ENCODE results near the gene TNS4. TPM values are rescaled to one million over a fixed set of nuclear protein-coding genes. Genes with fewer than 3 reads are reported as not detected.
A peak's percentile ranks its signal among the peaks of the same experiment; 100 is the strongest.

The TNS4 gene
- total RNA-seq, 1 donor from 2014 or later, result 13.1 TPM

DNA sequence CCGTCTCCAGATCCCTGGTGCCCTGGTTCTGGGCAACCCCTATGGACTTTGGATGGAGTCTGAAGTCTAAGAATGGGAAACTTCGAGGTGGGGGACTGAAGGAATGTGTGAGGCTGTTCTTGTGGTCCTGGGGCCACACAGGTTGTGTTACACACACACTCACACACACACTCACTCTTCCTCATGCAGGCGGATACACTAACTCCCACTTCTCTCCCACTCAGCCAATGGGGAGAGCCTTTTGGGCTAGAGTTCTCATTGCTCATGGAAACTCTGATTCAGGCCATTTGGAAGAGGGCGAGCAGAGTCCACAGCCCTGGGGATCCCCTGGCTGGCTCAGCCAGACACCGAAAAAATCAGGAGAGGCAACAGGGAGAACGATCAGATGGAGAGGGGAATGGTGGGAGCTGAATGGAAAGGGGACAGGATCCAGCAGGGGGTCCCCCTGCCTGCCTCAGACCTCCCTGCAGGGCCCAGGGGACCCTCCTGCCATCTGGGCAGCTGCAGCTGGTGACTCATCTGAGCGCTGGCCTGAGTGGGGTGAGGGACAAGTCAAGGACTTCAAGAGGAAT, 49.1 kb downstream of the TNS4 start:
- Mint-ChIP-seq H3K4me3 (peak overlapping the region; percentile 6), H3K27me3 (no peaks in the 10 kb centered on the region), H3K36me3 (ENCODE audit: low read depth) (peaks cover 54% of the 10 kb centered on the region), H3K4me1 (peaks cover 42% of the 10 kb centered on the region), H3K27ac (peak overlapping the region; percentile 92), H3K9me3 (no peaks in the 10 kb centered on the region)
- intact Hi-C loops (cut with micrococcal nuclease), result no loop called here
- DNase-seq, result no peak

DNA sequence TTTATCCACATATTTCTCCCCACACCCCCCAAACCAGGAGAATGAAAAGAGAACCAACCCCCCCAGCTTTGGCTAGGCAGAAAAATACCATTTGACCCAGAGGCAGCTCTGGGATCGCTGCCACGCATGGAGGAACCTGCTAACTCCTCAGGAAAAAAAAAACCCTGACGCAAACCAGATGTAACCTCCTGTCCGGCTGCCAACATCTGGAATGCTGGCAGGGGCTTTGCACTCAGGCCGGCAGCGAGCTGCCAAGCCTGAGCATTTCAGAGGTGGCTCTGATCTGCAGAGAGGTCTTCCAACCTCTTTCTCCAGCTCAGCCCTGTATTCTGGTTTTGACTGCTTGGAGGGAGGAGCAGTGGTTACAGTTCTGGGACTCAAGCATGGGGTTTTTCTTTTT, 50.0 kb downstream of the TNS4 start:
- H3K36me3 Mint-ChIP-seq (ENCODE audit: low read depth), result peaks cover 54% of the 10 kb centered on the region
- no peak overlapping the region for H3K4me3 Mint-ChIP-seq
- no peak overlapping the region for H3K27ac Mint-ChIP-seq
- H3K9me3 Mint-ChIP-seq, result no peaks in the 10 kb centered on the region
- intact Hi-C loops (cut with micrococcal nuclease), result loop anchor here (2.0 kb wide), 1 partner anchor 55 kb away; no protein-coding TSS in a partner anchor
- peaks cover 50% of the 10 kb centered on the region for H3K4me1 Mint-ChIP-seq
- H3K27me3 Mint-ChIP-seq, result no peaks in the 10 kb centered on the region
- DNase-seq, result no peak

DNA sequence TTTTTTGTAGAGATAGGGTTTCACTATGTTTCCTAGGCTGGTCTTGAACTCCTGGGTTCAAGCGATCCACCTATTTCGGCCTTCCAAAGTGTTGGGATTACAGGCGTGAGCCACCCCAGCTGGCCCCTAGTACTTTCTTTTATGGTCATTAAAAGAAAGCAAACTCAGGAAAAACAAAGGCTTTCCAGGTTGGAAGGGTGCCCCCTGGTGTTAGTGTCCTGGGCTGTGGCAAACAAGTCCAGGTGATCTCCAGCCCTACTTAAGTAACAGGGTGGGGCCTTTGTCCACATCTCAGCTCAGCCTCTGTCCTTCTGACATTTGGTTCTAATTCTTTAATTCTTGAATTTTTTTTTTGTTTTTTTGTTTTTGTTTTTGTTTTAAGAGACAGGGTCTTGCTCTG, 51.2 kb downstream of the TNS4 start:
- intact Hi-C loops (cut with micrococcal nuclease), result loop anchor here (1.0 to 2.0 kb wide), 2 partner anchors 53 to 88 kb away; no protein-coding TSS in a partner anchor
- peaks cover 55% of the 10 kb centered on the region for H3K4me1 Mint-ChIP-seq

GRCh38 chr17:40448639-40449261, 52.7 kb downstream of the TNS4 start:
- H3K4me1 Mint-ChIP-seq, result peaks cover 69% of the 10 kb centered on the region
- H3K4me3 Mint-ChIP-seq, result peak overlapping the region; percentile 73
- DNase-seq, result no peak
- intact Hi-C loops (cut with micrococcal nuclease), result no loop called here
- no peaks in the 10 kb centered on the region for H3K27me3 Mint-ChIP-seq
- peaks cover 42% of the 10 kb centered on the region for H3K36me3 Mint-ChIP-seq (ENCODE audit: low read depth)
- H3K9me3 Mint-ChIP-seq, result no peaks in the 10 kb centered on the region
- H3K27ac Mint-ChIP-seq, result peak overlapping the region; percentile 60

More for the DNA sequence above, 51.2 kb downstream of the TNS4 start:
- H3K36me3 Mint-ChIP-seq (ENCODE audit: low read depth), result peaks cover 47% of the 10 kb centered on the region
- H3K27me3 Mint-ChIP-seq, result no peaks in the 10 kb centered on the region
- H3K27ac Mint-ChIP-seq, result peak overlapping the region; percentile 37
- peak; percentile 83 for DNase-seq
- H3K9me3 Mint-ChIP-seq, result no peaks in the 10 kb centered on the region
- H3K4me3 Mint-ChIP-seq, result no peak overlapping the region

DNA sequence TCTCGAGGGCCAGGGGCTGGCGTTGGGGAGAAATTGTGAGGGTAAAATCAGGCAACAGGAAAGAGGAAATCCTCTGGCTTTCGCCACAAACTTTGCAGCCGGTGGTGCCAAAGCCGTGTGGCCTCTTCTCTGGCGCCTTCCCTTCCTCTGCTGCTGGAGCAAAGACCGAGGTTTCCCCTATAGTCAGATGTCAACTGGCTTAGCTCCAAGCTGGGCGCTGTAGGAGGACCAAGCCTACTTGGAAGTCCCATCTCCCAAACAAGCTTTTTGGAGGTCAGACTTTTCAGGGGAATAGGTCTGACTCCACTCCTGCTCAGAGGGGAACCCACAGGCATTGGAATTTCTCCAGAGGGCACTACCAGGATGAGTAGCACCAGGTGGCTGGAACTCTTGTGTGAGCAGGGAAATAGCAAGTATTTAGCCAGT, 53.2 kb downstream of the TNS4 start:
- Mint-ChIP-seq H3K36me3 (ENCODE audit: low read depth) (peaks cover 37% of the 10 kb centered on the region), H3K27ac (peak overlapping the region; percentile 86), H3K27me3 (no peaks in the 10 kb centered on the region), H3K4me1 (peaks cover 65% of the 10 kb centered on the region), H3K9me3 (no peaks in the 10 kb centered on the region), H3K4me3 (peak overlapping the region; percentile 73)
- peak; percentile 76 for DNase-seq
- intact Hi-C loops (cut with micrococcal nuclease), result no loop called here

DNA sequence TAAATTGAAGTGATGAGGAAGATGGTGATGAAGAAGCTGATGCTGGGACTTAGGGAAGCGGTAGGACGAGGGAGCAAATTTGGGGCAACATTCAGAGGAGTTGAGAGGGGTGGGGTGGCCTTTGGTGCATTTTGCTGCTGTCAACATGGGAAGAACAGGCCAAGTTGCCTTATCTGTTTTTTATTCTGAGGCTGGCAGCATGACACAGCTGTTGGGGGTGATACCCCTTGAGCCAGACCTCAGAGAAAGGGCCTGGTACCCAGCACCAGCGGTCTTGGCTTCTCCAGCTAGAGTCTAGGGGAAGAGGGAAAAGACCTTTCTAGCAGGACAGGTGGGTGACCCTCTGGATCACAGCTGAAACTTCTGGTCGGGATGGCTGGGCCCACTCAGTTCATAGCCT, 53.6 kb downstream of the TNS4 start:
- peaks cover 34% of the 10 kb centered on the region for H3K36me3 Mint-ChIP-seq (ENCODE audit: low read depth)
- no peaks in the 10 kb centered on the region for H3K27me3 Mint-ChIP-seq
- H3K4me3 Mint-ChIP-seq, result peak overlapping the region; percentile 73
- H3K27ac Mint-ChIP-seq, result peak overlapping the region; percentile 86
- no peaks in the 10 kb centered on the region for H3K9me3 Mint-ChIP-seq
- H3K4me1 Mint-ChIP-seq, result peaks cover 61% of the 10 kb centered on the region
- no peak for DNase-seq
- intact Hi-C loops (cut with micrococcal nuclease), result no loop called here

DNA sequence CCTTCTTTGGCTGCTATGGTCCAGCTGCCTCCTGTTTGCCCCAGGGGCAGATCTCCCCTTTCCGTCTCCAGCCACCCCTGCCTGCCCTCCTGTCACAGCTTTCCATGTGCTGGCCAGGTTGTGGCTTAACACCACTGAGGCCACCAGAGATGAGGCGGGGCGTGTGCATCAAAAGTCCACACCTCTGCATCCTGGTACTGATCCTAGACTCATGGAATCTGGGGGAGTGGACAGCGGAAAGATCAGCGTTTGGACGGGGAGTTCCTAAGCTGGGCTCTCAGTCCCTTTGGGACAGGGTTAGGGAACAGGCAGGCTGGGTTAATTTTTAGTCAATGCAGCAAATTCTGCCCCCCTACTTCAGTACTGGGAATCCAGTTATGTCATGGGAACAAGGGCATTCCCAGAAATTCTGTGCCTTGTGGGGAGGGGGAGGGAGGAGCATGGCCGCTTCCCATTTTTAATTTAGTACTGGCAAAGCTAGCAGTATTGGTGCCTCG, 54.2 kb downstream of the TNS4 start:
- Mint-ChIP-seq H3K27ac (peak overlapping the region; percentile 59), H3K36me3 (ENCODE audit: low read depth) (peaks cover 28% of the 10 kb centered on the region), H3K4me3 (peak overlapping the region; percentile 73), H3K4me1 (peaks cover 62% of the 10 kb centered on the region), H3K9me3 (no peaks in the 10 kb centered on the region), H3K27me3 (no peaks in the 10 kb centered on the region)
- intact Hi-C loops (cut with micrococcal nuclease), result no loop called here
- DNase-seq, result no peak

GRCh38 chr17:40445751-40446468, 55.5 kb downstream of the TNS4 start:
- Mint-ChIP-seq H3K36me3 (ENCODE audit: low read depth) (peaks cover 24% of the 10 kb centered on the region), H3K27me3 (no peaks in the 10 kb centered on the region), H3K9me3 (no peaks in the 10 kb centered on the region), H3K4me3 (peak overlapping the region; percentile 81), H3K27ac (peak overlapping the region; percentile 89), H3K4me1 (peaks cover 54% of the 10 kb centered on the region)
- DNase-seq, result no peak
- intact Hi-C loops (cut with micrococcal nuclease), result loop anchor here (1.0 to 2.0 kb wide), 6 partner anchors 19 to 114 kb away; partner anchors contain the start of gene TOP2A

DNA sequence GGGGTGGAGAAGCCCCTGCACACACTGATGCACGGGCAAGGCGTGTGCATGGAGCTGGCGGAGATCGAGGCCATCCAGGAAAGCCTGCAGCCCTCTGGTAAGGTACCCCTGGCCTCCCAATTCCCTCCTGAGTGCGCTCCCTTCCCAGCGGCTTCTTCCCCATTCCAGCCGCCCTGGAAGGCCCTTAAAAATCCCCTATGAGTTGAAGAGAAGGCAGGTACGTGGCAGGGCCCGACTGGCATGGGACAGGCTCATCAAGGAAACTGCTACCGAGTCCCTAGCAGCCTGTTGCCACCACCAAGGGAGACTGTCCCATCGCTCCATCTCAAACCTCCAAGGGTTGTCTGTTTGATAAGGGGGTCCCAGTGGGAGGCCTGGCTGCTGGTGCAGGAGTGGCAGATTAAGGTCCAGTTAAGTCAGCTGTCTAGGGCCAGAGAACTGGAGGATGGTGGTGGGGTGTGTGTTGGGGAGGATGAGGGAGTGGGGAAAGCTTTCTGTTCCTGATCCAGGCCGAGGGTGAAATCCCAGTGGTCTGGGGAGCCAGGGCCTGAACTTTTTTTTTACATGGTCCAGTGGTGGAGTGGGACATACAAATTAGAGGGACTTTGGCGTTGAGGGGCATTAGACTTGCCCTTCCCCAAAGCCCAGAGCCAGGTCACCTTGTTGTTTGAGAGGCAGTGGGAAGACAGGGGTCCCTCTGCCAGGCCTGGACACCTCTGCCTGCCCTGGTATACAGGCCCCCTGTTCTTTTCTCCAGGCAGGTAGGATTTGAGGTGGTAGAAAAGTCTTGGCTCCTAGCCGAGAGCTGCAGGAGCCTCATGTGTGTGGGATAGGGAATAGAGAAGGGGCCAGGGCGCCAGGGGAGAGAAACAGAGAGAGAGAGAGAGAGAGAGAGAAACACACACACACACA, 57.2 kb downstream of the TNS4 start:
- DNase-seq, result peak; percentile 79
- peaks cover 20% of the 10 kb centered on the region for H3K36me3 Mint-ChIP-seq (ENCODE audit: low read depth)
- peak overlapping the region; percentile 81 for H3K4me3 Mint-ChIP-seq
- peaks cover 2% of the 10 kb centered on the region for H3K27me3 Mint-ChIP-seq
- peak overlapping the region; percentile 89 for H3K27ac Mint-ChIP-seq
- no peaks in the 10 kb centered on the region for H3K9me3 Mint-ChIP-seq
- intact Hi-C loops (cut with micrococcal nuclease), result loop anchor here (2.0 kb wide), 4 partner anchors 27 to 81 kb away; partner anchors contain the start of gene TOP2A
- H3K4me1 Mint-ChIP-seq, result peaks cover 57% of the 10 kb centered on the region

GRCh38 chr17:40443196-40443987, 58.0 kb downstream of the TNS4 start, which contains the start of gene IGFBP4:
TSS of gene IGFBP4 (plus strand) at chr17:40443450. CDS start at chr17:40443736, 286 bp downstream.
- intact Hi-C loops (cut with micrococcal nuclease), result loop anchor here (2.0 kb wide), 1 partner anchor 45 kb away; no protein-coding TSS in a partner anchor
- Mint-ChIP-seq H3K9me3 (no peaks in the 10 kb centered on the region), H3K4me3 (peak within 1 kb of the TSS; percentile 81), H3K36me3 (ENCODE audit: low read depth) (peaks cover 17% of the 10 kb centered on the region), H3K4me1 (peaks cover 54% of the 10 kb centered on the region), H3K27ac (peak within 1 kb of the TSS; percentile 89), H3K27me3 (peaks cover 2% of the 10 kb centered on the region)
- peak; percentile 93 for DNase-seq

DNA sequence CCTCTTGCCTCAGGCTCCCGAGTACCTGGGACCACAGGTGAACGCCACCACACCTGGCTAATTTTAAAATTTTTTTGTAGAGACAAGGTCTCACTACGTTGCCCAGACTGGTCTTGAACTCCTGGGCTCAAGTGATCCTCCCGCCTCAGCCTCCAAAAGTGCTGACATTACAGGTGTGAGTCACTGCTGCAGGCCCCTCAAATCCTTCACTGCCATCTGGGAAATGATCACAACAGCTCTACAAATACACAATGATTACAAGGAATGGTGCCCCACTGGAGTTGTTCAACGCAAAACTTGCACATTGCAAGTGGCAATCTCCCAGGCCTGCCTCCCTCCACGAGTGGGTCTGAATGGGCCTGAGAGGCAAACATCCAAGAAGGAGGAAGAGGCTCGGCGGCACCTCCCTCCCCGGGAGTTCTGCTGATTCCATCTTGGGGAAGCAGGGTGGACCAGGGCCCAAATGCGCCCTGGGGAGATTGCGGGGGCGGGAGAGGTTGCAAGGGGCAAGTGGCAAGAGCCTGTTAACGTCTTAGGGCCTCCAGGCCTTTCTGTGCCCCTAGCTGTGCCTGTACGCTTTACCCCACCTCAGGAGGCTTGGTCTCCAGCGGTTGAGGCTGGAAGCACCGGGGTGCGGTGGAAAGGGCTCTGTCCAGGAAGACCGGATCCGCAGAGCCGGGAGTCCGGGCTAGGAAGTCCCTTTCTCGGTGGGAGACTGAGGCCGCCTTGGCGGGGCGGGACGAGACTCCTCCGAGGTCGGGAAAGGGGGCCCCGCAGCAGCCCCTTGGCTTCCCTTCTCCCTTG, 58.8 kb downstream of the TNS4 start:
- intact Hi-C loops (cut with micrococcal nuclease), result loop anchor here (2.0 kb wide), 1 partner anchor 44 kb away; no protein-coding TSS in a partner anchor
- no peak for DNase-seq
- H3K27ac Mint-ChIP-seq, result peak overlapping the region; percentile 43
- no peaks in the 10 kb centered on the region for H3K9me3 Mint-ChIP-seq
- H3K36me3 Mint-ChIP-seq (ENCODE audit: low read depth), result peaks cover 15% of the 10 kb centered on the region
- H3K4me3 Mint-ChIP-seq, result peak overlapping the region; percentile 81
- H3K4me1 Mint-ChIP-seq, result peaks cover 50% of the 10 kb centered on the region
- H3K27me3 Mint-ChIP-seq, result peaks cover 2% of the 10 kb centered on the region

DNA sequence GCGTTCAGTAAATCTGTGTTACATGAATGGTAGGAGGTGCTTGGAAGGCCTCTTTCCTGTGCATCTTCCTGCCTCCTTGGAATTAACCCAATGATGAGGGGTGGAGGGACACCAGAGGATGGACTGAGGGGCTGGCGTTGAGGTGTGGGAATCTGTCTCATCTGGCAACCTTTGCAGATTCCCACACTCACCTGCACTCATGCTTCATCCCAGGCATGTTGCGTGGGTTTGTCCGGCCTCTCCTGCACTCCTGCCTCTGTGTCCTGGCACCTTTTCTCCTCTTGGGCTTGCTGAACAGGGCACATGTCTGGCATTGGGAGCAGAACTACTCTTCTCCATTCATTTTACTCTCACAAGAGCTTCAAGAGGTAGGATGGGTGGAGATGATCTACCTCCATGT, 61.3 kb downstream of the TNS4 start:
- no peak overlapping the region for H3K27ac Mint-ChIP-seq
- no peaks in the 10 kb centered on the region for H3K9me3 Mint-ChIP-seq
- intact Hi-C loops (cut with micrococcal nuclease), result no loop called here
- peaks cover 4% of the 10 kb centered on the region for H3K36me3 Mint-ChIP-seq (ENCODE audit: low read depth)
- H3K4me3 Mint-ChIP-seq, result no peak overlapping the region
- H3K4me1 Mint-ChIP-seq, result peaks cover 37% of the 10 kb centered on the region
- H3K27me3 Mint-ChIP-seq, result peaks cover 2% of the 10 kb centered on the region
- DNase-seq, result no peak

Data from activated CD4-positive, alpha-beta T cell treated with anti-CD3 and anti-CD28 coated beads, Interleukin-2, amount 10 ng/mL, durations not matched to agents 24 days and 14 days (primary cell).